HG03565 (cell line): ENCODE results near the gene MAML3.
"Not testable (repeated sequence)": the region's sequence is repeated elsewhere in the genome, so short reads cannot be mapped to it uniquely, and the experiment has no call there.

Experiments
- ATAC-seq: cut with Tn5 transposase; IDR thresholded peaks from one replicate; pipeline ENCODE4 v1.9.1; 2021; ENCODE audit warnings: mild to moderate bottlenecking, moderate library complexity; ENCODE audit not compliant: unreplicated experiment

The MAML3 gene

DNA sequence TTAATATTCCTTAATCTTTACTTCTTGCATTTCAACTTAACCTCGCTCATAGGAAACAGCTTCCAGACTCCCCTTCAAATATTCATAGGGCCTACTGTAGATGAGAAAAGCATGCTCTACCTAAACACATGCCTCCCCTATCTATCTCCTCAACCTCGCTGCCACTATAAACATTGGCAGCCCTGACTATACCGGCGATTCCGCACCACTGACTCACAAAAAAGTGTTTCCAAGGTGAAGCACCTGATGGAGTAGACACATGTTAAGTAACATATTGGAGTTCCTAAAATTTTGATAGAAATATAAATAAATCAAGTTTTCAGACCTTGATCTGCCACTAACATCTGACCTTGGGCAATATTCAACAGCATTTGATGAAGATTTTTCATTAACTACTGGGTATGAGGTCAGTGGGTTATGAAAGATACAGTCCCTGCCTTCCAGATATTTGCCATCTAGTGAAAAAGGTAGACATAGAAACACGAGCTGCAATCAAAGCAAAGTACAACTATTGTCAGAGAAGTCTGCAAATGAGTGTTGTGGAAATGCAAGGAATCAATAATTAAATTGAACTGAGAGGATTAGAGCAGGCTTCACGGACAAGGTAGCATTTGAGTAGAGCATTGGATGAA, 184.2 kb downstream of the MAML3 start:
- no peak for ATAC-seq

DNA sequence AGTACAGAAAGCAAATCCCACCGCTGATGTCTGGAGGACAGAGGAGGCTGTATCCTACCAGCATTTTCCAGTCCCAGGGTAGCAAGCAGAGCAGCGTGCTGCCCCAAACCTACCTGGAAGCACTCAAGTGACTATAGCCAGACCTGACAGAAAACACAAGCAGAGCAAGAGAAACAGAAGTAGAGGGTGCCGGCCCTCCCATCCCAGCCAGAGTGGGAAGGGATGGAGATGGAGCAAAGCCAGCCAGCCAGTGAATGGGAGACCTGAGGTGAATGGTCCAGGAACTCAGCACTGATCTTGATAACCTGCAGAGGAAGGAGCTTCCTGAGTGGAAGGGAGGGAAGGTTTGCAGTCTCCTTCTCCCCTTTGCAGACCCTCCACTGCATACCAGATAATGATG, 185.2 kb downstream of the MAML3 start:
- no peak for ATAC-seq

DNA sequence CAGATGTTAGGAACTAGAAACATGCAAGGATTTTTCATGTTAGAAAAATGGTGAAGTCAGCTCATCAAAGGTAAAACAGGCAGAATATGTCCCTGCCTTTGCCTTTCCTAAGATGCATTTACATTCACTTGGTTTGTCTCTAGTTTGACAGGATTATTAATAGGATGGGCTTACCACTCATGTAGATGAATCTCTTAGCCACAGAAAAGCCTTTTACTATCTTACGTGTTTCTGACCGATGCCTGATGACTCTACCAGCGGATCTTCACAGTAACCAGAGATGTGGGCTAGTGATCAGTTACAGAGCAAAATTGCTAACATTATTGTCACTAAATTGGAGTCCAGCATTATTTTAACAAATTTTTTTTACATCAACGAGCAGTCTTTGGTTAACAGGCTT, 187.6 kb downstream of the MAML3 start:
- ATAC-seq, result no peak

DNA sequence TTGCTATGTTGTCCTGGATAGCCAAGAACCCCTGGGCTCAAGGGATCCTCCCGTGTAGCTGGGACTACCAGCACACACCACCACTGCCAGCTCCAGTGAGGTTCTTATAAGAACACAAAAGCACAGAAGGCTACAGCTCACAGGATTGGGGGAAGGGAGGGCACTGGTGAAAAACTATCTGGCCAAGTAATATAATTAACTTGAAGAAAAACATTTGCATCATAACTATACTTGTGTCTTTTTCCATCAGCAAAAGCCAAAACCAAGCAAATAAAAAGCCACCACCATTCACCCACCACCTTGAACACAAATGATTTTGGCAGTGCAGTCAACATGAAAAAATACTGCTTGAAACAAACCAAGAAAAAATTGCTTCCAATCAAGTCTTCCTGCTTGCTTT, 188.2 kb downstream of the MAML3 start:
- no peak for ATAC-seq

DNA sequence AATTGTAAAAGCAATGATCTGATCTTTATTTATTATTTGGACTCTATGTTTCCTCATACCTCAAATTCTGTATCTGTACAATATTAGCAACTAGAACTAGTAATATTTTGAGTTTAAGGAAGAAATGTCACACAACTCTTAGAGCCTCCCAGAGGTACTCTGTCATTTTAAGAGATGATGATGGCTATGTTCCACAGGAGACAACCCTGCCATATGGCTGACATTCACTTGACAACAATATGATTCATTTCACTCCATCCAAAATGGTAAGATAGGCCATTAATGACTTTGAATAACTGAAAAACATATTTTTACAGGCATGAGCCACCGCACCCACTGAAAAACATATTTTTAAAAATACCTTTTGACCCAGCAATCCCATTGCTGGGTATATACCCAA, 190.3 kb downstream of the MAML3 start:
- no peak for ATAC-seq

DNA sequence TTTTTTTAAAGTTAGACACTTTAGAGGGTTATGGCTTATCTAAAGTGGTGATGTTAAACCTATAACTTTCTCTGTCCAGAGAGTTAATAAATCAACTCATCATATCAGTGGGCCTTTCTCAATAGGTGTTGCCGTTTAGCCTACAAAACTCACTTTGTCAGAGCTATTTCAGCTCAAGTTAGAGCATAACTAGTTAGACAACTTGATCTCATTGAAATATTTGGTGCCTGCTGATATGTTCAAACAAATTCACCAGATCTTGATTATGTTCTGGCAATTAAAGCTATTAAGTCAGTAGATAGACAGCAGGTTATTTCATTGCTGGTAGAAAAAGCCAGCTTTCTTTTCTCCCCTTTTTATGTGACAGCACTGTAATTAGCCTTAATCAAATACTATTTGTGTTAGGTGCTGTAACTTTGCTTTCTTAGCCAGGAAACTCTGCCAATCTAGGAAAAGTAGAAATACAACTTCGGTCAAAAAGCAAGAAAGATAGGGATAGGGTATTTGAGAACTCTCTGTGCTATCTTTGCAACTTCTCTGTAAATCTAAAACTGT, 191.8 kb downstream of the MAML3 start:
- no peak for ATAC-seq

DNA sequence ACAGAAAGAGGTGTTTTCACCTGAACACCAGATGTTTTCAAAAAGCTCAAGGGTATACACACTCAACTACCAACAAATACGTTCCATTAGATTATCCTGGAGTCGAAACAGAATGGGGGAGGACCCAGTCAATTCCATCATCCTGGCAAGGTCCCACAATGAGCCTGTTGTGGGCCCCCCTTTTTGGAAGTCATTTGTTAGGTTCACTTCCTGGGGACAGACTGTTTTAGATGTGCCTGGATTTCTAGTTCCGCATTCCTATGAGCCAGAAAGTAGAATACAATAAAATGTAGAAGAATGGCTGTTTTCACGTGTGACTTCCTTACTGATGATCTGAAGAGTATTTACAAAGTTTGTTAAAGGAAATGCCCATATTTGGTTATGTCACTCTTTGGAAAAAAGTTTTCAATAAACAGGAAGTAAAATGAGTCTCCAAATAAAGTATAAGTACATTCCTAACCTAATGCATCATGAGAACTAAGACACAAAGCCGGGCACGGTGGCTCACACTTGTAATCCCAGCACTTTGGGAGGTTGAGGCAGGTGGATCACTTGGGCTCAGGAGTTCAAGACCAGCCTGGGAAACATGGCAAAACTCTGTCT, 192.5 kb downstream of the MAML3 start:
- no peak for ATAC-seq

DNA sequence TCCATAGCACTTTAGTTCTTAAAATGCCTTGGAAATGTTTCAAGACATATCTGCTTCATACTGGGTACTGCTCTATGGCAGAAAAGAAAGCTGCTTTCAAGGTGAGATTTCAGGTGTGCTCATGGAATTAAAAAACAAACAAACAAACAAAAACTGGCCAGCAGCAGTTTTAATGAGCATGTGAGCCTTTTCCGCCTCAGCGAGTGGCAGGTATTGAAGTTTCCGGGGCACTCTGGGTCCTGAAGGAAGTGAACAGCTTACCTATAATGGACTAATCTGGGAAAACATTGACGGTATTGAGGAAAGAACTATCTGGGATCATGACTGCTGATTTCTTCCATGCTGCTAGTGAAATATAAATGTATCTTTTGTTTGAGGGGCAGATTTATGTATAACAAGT, 194.6 kb downstream of the MAML3 start:
- no peak for ATAC-seq

DNA sequence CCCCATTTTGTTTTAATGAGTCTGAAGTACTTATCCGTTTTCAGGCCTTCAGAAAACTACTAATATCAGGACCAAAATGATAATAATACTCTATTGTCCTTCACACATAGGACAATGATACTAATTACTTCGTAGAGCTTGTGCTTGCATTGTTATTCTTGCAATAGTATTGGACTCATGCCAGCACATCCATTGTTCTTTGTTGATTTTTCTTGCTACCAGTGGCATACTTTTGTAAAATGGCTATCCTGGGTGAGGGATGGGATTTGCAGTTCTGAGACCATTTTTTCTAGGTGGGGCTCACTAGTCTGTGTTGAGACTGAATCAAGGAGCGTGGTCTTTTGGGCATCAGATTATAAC, 195.3 kb downstream of the MAML3 start:
- ATAC-seq, result no peak

DNA sequence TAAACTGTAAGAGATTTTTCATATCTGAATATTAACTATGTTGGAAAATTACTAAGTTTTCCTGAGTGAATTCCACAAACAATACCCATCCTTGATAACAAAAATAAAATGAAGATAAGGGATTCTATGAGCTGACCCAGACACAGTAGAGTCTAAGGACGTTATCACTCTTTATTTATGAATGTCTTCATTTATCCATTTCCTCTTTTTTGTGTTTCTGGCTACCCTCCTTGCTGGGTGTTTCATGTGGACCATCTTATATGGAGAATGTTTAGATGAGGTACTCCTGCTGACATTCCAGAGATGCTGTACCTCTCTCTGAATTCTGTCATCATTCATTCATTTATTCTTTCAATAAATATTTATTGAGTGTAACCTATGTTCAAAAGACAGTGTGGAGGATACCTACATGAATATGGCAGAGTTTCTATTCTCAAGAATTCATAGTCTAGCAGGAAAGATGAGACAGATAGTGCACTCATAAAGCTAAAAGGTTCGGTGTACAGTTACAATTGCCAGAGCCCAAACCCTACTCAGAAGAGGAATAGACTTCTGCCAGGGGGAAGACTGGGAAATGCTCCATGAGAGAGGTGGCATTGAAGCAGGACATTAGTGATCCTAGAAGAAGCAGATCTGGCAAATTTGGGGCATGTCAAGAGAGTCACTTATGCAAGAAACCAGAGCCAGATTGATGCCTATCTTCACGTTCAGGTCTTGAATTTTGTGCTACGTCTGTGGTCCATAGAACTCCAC, 195.8 kb downstream of the MAML3 start:
- no peak for ATAC-seq

DNA sequence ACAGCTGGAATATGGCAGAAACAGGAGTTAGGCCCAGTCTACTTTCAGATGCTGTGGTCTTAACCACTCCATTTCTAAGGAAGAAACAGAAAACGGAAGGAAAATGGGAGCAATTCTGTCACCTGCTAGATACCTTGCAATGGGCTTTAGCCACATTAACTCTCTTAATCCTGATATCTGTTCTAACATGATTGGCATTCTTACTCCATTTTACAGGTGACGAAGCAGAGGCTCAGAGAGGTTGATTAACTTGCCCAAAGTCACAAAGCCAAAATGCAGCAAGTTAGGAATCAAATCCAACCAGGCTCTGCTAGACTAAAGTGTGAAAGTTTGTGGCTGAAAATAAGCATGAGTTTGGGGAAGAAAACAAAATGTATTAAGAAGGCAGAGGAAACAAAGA, 196.9 kb downstream of the MAML3 start:
- no peak for ATAC-seq

DNA sequence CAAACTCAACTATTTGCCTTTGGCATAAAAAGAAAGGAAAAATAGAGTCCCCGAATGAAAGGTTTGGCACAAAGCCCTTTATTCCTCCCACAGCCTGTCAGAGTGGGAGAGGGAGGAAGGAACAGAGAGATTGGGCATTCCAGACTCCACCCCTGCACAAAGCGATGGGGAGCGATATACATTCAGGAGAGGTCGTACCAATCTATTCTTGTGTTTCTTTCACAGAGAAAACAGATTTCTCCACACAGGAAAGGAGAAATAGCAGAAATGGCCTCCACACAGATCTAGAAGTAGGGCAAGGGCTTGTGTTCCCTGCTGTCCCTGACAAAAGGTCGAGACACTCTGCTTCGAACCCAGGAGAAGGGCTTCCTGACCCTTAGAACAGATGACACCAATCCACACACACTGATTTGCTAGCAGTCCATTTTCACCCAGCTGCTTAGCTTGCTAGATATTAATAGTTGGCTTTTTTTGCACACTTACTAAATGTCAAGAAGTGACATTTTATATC, 197.4 kb downstream of the MAML3 start:
- ATAC-seq, result no peak

DNA sequence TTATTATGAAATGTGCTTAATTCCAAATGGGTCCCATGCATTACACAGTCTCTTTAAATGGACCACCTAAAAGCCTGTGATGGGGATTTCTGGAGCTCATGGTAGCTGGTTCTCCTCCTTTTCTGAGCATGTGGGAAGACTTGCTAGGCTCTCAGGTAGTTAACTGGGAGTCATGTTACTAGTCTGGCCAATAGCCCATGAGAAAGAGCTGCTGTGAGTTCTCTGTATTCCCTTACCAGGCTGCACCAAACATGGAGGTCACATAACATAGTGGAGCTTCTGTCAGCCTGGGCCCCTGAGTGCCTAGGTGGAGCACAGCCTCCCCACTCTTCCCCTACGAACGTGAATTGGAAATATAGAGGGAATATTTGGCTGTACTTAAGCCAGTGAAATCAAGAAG, 198.4 kb downstream of the MAML3 start:
- no peak for ATAC-seq

DNA sequence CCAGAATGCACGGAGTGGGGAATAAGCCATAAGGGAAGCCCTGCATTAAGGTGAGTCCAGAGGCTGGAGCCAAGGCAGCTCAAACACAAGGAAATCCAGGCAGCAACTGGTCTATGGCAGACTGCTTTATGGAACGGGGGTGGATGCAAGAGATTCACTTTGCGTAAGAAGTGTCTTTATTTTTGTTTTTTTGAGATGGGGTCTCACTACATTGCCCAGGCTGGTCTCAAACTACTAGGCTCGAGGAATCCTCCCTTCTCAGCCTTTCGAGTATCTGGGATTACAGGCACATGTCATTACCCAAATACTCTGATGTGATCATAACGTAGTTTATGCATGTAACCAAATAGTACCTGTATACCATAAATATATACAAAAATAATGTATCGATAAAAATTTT, 199.5 kb downstream of the MAML3 start:
- no peak for ATAC-seq

DNA sequence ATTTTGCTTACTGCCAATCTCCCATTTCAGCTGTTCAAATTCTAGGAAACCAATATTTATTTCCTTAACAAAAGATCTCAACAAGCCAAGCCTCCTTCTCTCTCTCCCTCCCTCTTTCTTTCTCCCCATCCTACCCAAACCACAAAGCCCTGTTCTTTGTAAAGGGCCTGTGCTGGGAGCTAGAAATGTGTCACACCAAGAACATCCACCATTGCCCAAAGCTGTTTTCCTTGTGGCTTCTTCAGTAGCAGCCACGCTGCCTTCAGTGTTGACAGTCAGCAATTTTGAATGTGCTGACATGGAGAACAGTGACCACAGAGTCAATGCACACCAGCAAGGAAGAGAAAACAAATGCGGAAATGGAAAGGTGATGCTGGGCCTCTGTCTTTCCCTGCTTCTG, 203.0 kb downstream of the MAML3 start:
- ATAC-seq, result no peak

DNA sequence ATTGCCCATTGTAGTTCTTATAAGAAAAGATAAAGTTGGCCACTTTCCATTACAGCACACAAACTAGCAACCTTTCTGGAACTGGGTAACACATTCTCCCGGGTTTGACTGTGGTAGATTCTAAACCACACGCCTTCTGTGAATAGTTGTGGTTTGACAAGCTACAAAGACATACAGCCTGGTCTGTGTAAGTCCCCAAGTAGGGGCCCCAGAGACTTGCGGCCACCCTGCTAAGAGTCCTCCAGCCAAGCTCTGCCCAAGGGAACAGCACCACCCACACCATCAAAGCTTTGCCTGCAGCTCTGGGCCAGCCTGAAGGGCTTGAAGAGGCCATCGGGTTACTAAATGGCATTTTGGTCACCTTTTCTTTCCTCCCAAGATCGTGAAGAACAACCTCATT, 203.4 kb downstream of the MAML3 start:
- ATAC-seq, result peak; percentile 93

DNA sequence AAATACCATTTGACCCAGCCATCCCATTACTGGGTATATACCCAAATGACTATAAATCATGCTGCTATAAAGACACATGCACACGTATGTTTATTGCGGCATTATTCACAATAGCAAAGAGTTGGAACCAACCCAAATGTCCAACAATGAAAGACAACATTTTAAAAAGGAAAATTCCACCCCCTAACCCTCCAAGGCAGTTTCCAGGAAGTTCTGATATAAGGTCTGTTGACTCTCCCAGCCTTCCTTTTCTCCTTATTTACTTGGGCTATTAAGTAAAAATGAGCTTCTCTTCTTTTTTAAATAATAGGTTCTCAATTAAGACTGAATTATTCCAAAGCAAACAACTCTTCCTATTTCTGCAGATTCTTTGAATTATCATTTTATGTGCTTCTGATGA, 209.1 kb downstream of the MAML3 start:
- ATAC-seq, result not testable (repeated sequence)

DNA sequence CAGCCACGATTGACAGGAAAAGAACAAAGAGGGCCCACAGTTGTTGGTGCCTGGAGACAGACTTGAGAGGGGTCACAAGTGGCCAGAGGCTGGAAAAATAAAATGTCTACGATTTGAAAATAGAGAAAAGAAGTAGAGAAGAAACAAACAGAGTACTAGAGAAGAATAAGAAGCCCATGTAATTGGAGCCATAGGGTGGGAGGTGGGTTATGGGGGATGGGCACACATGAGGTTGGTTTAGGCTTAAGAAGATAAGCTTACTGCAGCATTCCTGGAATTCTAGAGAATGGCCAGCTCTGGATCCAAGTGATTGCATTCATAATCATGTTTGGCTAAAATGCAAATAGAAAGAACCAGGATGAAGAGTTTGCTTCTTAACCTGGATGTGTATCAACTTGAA, 210.7 kb downstream of the MAML3 start:
- ATAC-seq, result no peak

DNA sequence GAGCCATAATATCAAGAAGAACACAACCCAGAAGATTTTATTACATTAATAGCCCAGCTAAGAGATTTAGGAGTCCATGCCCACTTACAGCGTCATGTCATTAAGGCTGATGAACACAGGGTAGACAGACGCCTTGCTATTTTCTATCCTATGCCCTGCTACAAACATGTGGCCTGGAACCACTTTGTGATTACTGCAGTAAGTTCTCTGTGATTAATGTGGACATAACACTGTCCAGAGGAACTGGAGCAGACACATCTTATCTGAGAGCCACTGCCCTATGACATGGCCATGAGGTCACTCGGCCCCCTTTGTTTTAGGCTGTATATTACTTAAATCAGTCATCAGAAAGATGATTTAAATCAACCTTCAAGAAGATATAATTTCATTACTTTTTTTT, 211.7 kb downstream of the MAML3 start:
- ATAC-seq, result no peak

DNA sequence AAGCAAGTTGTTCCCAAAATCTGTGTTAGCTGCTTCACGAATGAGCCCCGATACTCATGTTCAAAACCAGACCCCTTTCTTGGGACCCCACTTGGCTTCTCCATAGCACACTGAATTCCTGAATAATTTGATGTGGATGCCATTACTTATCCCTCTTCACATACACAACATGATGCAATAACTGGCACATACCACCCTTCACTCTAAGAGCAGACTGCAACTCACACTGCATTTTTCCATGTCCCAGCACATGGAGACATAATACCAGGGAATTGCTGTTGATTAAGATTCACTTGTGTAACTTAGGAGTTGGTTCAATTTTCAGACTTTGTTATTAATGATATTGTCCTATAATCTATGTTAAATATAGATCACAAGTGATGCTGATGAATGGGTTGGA, 213.4 kb downstream of the MAML3 start:
- ATAC-seq, result no peak

DNA sequence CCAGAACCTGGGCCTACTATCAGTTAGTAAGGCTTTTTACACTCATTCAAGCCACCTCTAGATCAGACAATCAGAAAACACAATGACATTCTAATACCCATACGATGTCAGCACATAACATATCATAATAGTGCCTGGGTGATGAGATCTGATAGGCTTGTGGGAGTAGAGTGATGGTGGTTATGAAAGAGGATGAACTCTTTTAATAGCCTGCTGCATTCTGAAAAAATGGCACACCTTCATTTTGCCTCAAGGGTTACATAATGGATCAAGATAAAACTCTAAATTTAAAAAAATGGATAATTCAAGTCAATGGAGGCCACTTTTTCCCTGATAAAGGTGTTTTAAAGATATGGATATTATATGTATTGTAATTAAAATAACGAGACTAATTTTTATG, 215.6 kb downstream of the MAML3 start:
- ATAC-seq, result no peak

DNA sequence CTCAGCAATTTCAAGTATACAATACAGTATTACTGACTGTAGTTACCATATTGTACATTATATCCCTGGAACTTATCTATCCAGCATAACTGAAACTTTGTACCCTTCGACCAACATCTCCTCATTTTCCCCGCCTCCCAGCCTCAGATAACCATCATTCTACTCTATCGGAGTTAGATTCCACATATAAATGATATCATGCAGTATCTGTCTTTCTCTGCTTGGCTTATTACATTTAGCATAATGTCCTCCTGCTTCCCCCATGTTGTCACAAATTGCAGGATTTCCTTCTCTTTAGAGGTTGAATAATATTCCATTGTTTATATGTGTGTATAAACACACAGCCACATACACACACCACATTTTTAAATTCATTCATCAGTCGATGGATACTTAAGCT, 218.1 kb downstream of the MAML3 start:
- no peak for ATAC-seq
